Measurements from ENCODE around the gene STK10.

The STK10 gene

DNA sequence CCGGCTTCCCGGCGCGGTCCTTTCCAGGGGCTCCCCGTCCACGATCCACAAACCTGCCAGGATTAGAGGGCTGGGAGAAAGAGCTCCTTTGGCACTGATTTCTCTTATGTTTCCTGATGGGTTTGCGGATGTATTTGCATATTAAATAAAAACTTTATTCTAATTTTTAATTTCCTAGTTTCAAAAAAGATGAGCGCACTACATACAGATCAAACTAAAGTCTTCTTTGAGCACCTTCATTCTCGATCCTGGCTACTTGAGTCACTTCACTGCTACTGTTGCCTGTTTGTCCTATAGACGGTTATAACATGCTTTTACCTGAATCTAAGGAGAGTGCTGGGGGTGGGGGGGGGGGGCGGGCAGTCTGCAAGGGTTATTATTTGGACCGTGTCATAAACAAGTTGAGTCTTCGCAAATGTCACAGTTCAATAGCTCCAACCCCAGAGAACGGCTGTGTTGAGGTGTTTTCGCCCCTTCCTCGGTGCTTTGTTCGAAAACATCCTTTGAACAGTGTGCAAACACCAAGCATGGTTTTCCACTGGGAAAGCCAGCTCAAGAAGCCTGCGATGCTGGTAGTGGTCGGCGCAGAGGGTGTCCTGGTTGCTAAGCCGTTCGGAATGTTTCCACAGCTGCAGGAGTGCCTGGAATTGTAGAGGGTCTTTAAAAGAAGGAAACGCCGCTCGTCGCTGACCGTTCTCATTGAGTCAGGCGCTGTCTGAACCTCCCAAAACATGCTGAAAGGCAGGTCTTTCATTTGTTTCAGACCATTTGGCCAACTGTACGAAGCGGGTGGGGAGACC is 1.1 kb upstream of the STK10 start:
- no peak for DNase-seq

- DNase-seq, result peak; percentile 69
Measured at GRCh38 chr5:172187118-172188032, 649 bp downstream of the STK10 start.

DNA sequence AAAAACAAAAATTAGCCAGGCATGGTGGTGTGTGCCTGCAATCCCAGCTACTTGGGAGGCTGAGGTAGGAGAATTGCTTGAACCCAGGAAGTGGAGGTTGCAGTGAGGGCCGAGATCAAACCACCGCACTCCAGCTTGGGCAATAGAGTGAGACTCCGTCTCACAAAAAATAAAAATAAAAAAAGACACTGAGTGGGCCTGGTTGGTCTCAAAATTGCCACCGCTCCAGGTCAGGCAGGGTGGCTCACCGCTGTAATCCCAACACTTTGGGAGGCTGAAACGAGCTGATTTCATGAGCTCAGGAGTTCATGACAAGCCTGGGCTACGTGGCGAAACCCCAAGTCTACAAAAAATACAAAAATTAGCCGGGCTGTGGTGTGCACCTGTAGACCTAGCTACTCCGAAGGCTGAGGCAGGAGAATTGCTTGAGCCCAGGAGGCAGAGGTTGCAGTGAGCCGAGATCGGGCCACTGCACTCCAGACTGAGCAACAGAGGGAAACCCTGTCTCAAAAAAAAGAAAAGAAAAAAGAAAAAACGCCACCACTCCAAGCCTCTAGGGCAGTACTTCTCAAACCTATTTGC is 1.8 kb downstream of the STK10 start:
- DNase-seq, result no peak

DNA sequence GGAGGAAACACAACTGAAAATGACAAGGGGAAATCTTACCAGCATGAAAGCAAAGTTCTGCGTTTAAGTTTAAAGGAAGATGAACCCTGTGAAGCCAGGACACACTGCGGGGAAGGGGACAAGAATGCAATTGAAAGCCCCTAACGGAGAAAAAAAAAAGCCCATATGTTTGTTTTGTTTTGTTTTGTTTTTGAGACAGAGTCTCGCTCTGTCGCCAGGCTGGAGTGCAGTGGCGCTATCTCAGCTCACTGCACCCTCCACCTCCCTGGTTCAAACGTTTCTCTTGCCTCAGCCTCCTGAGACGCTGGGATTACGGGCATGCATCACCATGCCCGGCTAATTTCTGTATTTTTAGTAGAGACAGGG is 2.9 kb downstream of the STK10 start:
- no peak for DNase-seq

DNA sequence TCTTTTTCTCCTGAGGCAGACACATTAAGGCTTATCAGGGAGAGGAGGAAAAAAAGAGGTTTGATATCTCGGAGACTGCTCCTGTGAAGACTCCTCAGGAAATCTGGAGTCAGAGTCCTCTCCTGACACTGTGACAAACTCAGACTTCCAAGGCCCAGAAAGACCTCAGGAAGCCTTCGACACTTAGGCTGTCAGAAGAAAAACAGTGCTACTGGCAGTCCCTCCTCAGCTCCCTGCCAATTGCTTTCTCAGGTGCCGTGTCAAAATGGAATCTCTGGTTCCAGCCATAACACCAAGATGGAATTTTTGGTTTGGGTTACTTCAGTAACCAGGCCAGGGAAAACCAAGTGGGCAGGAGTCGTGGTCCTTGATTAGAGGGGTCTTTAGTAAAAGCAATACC is 4.1 kb downstream of the STK10 start:
- no peak for DNase-seq

DNA sequence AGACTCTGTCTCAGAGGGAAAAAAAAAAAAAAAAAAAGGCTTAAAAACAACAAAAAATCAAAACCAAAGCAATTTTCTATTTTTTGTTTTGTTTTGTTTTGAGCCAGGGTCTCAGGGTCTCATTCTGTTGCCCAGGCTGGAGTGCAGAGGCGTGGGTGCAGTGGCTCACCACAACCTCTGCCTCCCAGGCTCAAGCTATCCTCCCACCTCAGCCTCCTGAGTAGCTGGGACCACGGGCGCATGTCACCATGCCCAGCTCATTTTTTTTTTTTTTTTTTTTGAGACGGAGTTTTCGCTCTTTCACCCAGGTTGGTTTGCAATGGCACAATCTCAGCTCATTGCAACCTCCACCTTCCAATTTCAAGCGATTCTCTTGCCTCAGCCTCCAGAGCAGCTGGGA is 5.7 kb downstream of the STK10 start:
- no peak for DNase-seq

DNA sequence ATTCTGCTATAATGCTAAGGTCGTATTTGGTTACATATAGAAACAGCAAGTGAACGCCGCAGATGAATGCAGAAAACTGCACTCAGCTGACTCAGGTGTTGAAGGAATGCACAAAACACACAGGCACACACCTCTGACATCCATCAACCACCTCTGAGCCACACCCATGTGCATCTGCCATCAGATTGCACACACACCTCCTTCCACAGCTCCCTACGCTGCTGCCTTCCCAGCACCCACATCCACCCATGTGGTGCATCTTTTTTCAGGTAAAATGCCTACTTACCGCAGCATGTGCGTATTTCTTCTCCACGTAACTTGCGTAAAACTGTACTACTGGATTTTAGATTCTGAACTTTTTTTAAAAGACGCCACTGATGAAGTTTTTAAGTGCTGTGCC is 7.1 kb downstream of the STK10 start:
- no peak for DNase-seq

DNA sequence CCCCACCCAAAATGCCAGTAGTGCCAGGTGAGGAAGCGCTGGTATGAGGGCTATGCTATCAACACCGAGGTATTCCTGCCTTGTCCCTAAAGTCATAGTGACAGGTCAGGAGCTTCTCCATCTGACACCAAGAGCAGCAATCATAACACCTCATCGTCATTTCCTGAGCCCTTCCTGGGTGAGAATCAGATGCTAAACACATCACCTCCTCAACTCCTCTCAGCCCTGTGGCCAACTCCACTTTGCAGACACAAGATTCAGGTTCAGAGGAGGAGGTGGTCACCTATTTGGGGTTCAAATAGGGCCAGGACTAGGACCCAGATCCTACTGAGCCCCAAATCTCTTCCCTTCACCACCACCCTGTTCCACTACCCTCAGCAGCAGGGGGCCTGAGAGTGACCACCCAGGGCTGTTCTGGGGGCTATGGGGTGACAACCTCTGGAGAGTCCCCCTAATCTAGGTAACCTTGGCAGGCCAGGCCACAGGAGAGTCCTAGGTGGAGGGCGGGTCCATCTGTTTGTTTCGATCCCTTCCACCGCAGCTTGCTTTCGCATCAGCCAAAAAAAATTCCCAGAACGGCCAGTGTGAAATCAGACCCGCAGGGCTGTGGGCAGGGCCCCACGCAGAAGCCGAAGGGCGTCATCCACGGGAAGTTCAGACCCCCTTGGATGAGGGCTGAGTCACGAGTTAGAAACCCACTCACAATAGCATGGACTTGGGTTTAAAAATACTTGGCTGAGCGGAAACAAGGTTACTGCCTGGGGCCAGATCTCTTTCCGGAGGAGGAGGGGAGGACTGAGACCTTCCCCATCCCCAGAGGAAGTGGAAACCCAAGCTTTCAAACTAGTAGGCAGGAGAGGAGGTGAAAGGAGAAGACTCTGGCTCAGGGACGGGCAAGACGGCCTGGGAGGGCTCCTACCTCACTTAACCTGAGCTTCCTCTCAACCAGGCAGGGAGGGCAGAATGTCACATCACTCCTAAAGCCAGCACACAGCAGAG is 8.7 kb downstream of the STK10 start:
- DNase-seq, result peak; percentile 33

GRCh38 chr5:172178301-172178987 is 9.6 kb downstream of the STK10 start:
- peak; percentile 39 for DNase-seq

- DNase-seq, result no peak
Measured at GRCh38 chr5:172177176-172177575, 10.8 kb downstream of the STK10 start.

- peak; percentile 85 for DNase-seq
Measured at GRCh38 chr5:172175263-172175719, 12.7 kb downstream of the STK10 start.

DNA sequence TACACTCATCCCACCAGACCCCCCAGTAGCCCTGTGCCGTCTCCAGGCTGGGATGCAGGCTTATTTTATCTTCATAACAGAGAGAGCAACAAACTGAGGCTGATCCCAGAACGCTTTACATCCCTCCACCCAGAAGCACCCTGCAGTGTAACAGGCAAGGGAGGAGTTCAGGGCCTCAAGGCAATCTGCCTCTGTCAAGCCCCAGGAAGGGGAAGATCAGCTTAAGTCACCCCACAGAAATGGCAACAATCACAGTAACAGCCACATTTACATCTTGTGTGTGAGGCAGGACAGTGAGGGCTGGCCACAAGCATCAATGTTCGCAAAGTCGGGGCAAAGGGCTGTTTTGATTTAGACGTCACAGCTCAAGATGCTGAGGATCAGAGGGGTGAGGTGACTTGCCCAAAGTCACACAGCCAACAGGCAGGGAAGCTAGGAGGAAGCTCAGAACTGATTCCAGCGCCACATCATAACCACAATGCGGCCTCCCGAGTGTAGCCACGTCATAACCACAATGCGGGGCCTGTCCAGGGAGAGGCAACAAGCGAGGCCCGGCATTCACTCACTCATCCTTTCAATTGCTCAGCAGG is 14.4 kb downstream of the STK10 start:
- DNase-seq, result peak; percentile 61

DNA sequence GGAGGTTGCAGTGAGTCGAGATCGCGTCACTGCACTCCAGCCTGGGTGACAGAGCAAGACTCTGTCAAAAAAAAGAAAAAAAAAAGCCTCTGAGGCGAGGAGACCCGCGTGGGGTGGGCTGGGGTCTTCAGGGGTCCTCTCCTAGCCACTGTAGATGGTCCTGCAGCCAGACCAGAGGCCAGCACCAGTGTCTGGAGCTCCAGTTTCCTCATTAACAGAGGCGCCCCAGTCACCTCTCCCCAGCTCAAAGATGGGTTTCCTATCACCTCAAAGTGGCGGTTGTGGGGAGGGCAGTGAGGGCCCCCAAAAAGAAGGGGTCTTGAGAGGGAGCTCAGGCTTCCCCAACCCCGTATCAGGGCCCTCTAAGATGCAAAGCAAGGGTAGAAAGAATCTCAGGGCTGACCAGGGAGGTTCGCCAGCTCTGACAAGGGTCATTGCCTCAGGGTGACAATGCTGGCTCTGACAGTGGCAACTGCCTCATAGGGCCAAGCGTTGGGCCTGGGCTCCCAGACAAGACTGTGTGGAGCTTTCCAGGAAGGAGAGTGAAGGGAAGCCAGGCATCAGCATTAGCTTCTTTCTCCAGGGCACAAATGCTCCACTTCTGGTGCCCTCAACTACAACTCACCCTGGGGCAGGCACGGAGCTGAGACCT is 15.0 kb downstream of the STK10 start:
- no peak for DNase-seq

DNA sequence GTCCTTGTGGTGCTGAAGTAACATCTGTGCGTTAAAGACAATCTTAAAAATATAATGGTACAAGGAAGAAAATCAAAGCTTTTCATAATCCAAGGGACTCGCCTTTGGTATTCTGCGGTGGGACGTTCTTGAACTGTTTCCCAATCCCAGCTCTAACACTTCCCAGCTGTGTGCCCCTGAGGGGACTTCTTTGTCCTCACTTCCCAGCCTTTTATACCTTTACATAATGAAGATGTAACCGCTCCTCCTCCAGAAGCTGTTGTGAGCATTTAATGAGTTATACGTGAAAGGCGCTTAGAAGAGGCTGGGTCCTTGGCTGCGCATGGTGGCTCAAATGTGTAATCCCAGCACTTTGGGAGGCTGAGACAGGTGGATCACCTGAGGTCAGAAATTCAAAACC is 16.9 kb downstream of the STK10 start:
- DNase-seq, result no peak

DNA sequence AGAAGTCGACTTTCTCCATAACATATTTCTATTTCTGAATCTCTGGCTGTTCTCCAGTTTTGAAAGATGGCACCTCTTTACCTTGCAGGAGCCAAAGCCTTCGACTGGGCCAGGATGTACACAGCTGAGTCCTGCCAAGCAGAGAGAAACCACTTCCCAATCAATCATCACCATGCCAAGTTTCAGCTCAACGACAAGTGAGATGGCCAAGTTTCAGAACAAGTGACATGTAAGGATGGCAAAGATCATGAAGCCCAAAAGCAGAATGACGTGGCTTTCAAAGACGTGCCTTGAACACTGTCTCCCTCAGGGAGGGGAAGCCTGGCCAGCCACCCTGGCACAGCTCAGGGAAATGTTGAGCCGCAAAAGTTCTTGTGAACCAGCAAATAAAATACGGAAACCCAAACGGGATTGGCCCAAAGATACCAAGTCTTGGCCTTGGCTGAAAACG is 17.7 kb downstream of the STK10 start:
- DNase-seq, result no peak

- no peak for DNase-seq
Measured at GRCh38 chr5:172169216-172169615, 18.8 kb downstream of the STK10 start.

GRCh38 chr5:172168311-172168710 is 19.7 kb downstream of the STK10 start:
- no peak for DNase-seq

GRCh38 chr5:172167895-172168294 is 20.1 kb downstream of the STK10 start:
- DNase-seq, result no peak

GRCh38 chr5:172166030-172166826 is 21.8 kb downstream of the STK10 start:
- DNase-seq, result no peak

GRCh38 chr5:172165465-172165864 is 22.6 kb downstream of the STK10 start:
- no peak for DNase-seq
